GM19239 (cell line): Measurements from ENCODE around the gene SLC4A3.

Experiments
- DNase-seq: peaks from one replicate; pipeline ENCODE4 v3.0.0; 2011; ENCODE audit warnings: low spot score; ENCODE audit not compliant: insufficient read length
- FAIRE-seq: peaks from 2 replicates; lab custom pipeline; 2011; peaks lifted over from hg19 to GRCh38; lab: Jason Lieb, UNC

The SLC4A3 gene

GRCh38 chr2:219630770-219631405 is 3.5 kb downstream of the SLC4A3 start:
- no peak for DNase-seq
- FAIRE-seq, result no peak

DNA sequence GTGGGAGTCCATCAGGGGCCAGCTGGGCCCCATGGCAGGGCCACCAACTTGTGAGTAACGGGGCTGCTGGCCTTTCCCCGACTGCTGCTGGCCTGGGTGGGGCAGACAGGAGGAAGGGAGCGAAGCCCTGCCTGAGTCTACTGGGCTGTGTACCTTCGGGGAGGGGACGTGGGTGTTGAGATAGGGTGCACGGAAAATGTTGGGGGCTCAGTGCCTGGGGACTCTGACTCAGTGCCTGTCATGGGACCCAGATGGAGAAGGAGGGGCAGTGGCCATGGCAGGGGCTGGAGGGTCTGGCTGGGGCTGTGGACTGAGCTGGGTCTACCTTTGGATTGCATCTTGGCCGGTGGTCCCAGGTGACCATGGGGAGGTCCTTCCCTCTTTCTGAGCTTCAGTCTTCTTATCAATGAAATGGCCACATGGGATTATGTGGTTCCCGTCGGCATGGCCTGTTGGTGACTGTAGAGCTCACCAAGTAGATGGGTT is 4.0 kb downstream of the SLC4A3 start:
- no peak for DNase-seq

GRCh38 chr2:219631904-219632759 is 4.7 kb downstream of the SLC4A3 start:
- no peak for DNase-seq
- FAIRE-seq, result no peak

More for the DNA sequence above, 4.0 kb downstream of the SLC4A3 start:
- FAIRE-seq, result no peak

DNA sequence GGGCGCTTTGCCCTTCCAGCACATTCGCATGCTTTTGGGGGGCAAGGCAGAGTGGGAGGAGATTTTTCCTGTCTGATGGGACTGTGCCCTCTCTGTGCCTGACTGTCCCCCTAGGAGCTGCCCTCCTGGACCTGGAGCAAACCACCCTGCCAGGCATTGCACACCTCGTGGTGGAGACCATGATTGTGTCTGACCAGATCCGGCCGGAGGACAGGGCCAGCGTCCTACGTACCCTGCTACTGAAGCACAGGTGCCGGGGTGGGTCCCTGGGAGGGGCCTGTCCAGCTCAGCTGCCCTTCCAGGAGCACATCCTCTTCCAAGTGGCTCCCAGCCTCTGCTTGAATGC is 5.3 kb downstream of the SLC4A3 start:
- DNase-seq, result no peak
- FAIRE-seq, result no peak

DNA sequence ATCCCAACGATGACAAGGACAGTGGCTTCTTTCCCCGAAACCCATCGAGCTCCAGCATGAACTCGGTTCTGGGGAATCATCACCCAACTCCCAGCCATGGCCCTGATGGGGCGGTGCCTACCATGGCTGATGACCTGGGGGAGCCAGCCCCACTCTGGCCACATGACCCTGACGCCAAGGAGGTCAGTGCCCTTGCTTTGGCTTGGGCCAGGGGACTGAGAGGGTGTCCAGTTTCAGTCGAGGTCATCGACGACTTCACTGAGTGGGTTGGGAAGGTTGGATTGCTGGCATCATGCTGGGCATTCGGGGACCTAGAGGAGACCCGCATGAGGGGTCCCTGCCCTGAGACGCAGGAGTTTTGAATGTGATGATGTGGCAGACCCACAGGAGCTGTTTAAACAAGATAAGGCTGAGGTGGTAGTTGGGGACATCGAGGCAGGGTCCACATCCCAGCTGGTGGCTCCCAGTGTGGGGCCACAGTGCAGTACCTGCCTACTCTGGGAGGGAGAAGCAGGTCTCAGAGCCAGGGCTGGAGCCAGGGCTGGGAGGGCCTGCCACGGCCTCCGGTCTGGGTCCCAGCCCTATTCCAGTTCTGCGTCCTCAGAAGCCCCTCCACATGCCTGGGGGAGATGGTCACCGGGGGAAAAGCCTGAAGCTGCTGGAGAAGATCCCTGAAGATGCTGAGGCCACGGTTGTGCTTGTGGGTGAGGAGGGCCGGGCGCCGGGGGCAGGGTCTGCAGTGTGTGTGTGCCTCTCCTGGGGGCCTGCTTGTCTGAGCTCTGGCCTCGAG is 6.0 kb downstream of the SLC4A3 start:
- FAIRE-seq, result no peak

DNA sequence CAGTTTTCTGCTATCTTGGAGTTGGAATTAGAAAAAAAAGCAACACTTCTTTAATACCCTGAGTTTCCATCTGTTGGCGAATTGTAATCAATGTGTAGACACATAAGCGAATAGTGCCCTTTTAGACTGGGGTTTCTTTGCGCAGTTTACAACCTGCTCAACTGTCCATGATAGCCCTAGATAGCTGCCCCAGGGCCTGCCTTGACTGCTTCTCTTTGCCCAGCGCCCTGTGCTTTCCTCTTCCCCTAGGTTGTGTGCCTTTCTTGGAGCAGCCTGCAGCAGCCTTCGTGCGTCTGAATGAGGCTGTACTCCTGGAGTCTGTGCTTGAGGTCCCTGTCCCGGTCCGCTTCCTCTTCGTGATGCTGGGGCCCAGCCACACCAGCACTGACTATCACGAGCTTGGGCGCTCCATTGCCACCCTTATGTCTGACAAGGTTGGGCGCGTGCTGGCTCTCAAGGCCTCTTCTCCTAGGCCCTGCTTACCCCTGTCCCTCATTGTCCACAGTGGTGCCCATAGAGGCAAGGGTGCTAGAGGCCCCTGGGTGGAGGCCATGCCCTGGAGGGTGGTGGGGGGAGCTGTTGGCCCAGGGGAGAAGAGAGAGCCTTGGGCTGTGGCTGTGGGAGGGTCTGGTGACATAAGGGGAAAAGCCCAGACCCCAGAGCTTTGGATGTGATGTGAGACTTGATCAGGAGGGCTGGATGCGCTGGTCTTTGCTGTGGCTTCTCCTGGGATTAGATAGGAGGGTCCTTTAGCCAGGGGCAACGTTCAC is 6.9 kb downstream of the SLC4A3 start:
- no peak for FAIRE-seq

More for the DNA sequence above, 6.0 kb downstream of the SLC4A3 start:
- no peak for DNase-seq

GRCh38 chr2:219634951-219635751 is 7.7 kb downstream of the SLC4A3 start:
- DNase-seq, result no peak
- FAIRE-seq, result no peak

More for the DNA sequence above, 6.9 kb downstream of the SLC4A3 start:
- DNase-seq, result no peak

GRCh38 chr2:219636144-219636915 is 8.9 kb downstream of the SLC4A3 start:
- FAIRE-seq (no peak), DNase-seq (no peak)

DNA sequence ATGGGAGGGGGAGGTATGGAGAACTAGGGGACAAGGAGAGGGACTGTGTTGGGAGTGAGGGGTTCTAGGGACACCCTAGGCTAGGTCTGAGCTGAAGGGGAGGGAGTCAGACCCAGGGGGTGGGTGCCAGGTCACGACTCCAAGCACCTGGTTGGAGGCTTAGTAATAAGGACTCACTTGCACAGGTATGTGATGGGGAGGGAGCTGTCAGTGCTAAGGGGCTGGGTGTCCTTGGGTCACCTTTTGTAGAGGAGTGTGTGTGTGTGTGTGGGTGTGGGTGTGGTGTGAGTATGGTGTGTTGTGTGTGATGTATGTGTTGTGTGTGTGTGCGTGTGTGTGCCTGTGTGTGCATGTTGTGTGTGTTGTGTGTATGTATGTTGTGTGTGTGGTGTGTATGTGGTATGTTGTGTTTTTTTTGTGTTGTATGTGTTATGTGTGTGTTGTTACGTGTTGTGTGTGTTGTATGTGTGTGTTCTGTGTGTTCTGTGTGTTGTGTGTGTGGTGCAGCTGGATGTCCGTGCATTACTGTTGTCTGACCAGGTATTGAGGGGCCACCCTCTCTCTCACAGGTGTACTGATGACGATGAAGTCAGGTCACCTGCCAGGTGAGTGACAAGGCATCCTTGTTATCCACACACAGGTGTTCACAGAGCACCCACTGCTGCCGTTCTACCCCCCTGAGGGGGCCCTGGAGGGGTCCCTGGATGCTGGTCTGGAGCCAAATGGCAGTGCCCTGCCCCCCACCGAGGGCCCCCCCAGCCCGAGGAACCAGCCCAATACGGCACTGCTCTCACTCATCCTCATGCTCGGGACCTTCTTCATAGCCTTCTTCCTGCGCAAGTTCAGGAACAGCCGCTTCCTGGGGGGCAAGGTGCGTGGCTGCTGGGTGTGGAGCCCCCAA is 9.8 kb downstream of the SLC4A3 start:
- FAIRE-seq, result no peak
- DNase-seq, result no peak

- DNase-seq (no peak), FAIRE-seq (no peak)
Measured at GRCh38 chr2:219637842-219638185, 10.4 kb downstream of the SLC4A3 start.

DNA sequence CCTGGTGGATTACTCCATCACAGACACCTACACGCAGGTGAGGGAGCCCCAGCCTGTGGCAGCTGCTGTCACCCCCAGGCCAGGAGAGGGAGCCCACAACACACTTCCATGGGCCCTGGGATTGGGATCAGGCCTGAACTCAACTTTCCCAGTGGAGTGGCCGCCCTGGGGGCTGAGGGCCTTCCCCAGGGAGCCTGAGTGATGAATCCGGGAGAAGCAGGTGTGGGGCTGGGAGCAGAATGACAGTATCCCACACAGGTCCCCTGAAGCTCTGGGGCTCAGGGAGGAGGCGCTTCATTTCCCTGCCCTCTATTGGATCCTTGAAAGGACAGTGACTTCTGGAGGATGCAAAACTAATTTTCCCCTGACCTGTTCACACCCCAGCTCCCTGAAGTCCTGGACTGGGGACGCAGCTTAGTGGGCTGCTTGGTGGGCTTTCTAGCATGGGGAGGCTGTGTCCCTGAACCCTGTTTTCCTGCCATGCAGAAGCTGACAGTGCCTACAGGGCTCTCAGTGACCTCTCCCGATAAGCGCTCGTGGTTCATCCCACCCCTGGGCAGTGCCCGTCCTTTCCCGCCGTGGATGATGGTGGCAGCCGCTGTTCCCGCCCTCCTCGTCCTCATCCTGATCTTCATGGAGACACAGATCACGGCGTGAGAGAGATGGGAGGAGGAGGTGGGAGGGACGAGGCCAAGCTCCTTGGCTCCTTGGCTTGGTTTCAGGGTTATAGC is 11.0 kb downstream of the SLC4A3 start:
- FAIRE-seq, result no peak
- DNase-seq, result no peak

- FAIRE-seq, result no peak
Measured at GRCh38 chr2:219638948-219639755, 11.7 kb downstream of the SLC4A3 start.

GRCh38 chr2:219641390-219642068 is 14.1 kb downstream of the SLC4A3 start:
- DNase-seq (no peak), FAIRE-seq (no peak)

More at GRCh38 chr2:219638948-219639755, 11.7 kb downstream of the SLC4A3 start:
- no peak for DNase-seq

DNA sequence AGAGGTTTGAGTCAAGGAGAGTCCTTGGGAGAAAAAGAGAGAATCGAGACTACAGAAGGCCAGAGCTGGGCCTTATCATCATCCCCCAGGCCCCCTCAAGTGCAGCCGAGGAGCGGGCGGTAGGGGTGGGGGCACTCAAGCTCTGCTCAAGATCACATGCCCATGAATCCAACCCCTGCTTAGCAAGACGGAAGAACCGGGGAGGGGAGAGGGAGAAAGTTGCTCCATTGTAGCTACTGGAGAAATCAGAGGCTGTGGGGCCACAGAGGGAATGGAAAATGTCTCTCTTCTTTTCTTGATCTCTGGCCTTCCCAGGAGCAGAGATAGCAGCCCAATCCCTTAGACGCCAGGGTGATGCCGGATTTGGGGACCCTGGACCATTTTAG is 14.6 kb downstream of the SLC4A3 start:
- no peak for DNase-seq
- FAIRE-seq, result no peak

GRCh38 chr2:219642465-219643083 is 15.1 kb downstream of the SLC4A3 start:
- peak; percentile 95 for DNase-seq
- FAIRE-seq, result peak; percentile 100
